HepG2 (cell line): ENCODE data around the gene NR3C2. TPM values are rescaled to one million over a fixed set of nuclear protein-coding genes. Genes with fewer than 3 reads are reported as not detected.

ENCODE experiments used
- ATAC-seq: fragments of 200-7000 bp; cut with Tn5 transposase; 3 replicates; pipeline ENCODE4 v1.9.1; 2020; ENCODE audit warnings: mild to moderate bottlenecking, moderate library complexity
- BruUV-seq: library from RNA; stranded (reverse); fragments of 400-500 nt; replicated peaks from 2 replicates; lab custom pipeline; 2021; lab: Mats Ljungman, UMichigan
- CTCF ChIA-PET: fragments of 300-600 bp; formaldehyde crosslinking; extraction: SDS; loops from one replicate; lab custom pipeline; 2021; ENCODE audit warnings: low total read pairs, inconsistent platforms, low intra/inter-chr PET ratio; lab: Yijun Ruan, JAX
- POLR2A ChIA-PET: fragments of 350-600 bp; sonication (Branson Sonifier 250); formaldehyde crosslinking; loops from one replicate; lab custom pipeline; 2020; ENCODE audit warnings: antibody characterized with exemption, inconsistent platforms; lab: Yijun Ruan, JAX
- DNase-seq: peaks from one replicate; pipeline ENCODE4 v3.0.0-alpha.2; 2015; ENCODE audit warnings: low spot score
- FAIRE-seq: peaks from 3 replicates; lab custom pipeline; 2011; peaks lifted over from hg19 to GRCh38; lab: Jason Lieb, UNC
- H2AFZ ChIP-seq: one replicate; pipeline ENCODE4 v1.6.1; 2011; ENCODE audit warnings: low read length, inconsistent platforms
- H3K27ac ChIP-seq: fragments of 300-600 bp; 3 replicates; pipeline ENCODE4 v1.8.0; 2011; ENCODE audit warnings: mixed run types, mild to moderate bottlenecking, mixed read lengths, low read length, inconsistent platforms; ENCODE audit not compliant: insufficient read depth; ENCODE audit errors: extremely low read length
- H3K27me3 ChIP-seq, 2 experiments: fragments of 200-600 bp in 1 of 2; 2 replicates in 1 of 2; 3 replicates in 1 of 2; pipeline versions ENCODE4 v1.6.0 to v1.8.0; 2011; ENCODE audit warnings: low read length in 2 of 2, mild to moderate bottlenecking in 2 of 2, moderate library complexity in 2 of 2, inconsistent platforms in 1 of 2; ENCODE audit not compliant: insufficient read depth in 2 of 2, control insufficient read depth in 1 of 2
- H3K36me3 ChIP-seq, 2 experiments: fragments of 200-600 bp in 1 of 2; replicated peaks in 1 of 2; 2 replicates in 1 of 2; 3 replicates in 1 of 2; pipeline versions ENCODE4 v1.5.1 to v1.8.0; 2011; ENCODE audit warnings: low read length in 2 of 2, inconsistent platforms in 1 of 2; ENCODE audit not compliant: insufficient read depth in 2 of 2, control insufficient read depth in 1 of 2
- H3K4me1 ChIP-seq: 2 replicates; pipeline ENCODE4 v1.5.1; 2012; ENCODE audit warnings: low read length, inconsistent platforms; ENCODE audit not compliant: insufficient read depth
- H3K4me2 ChIP-seq: 2 replicates; pipeline ENCODE4 v1.6.0; 2011; ENCODE audit warnings: low read depth, low read length, inconsistent platforms
- H3K4me3 ChIP-seq, 3 experiments: fragments of 200-600 bp in 1 of 3; sonication (generic), shearing (Covaris generic) in 1 of 3; replicated peaks in 1 of 3; 2 replicates each; pipeline ENCODE4 v1.5.1; 2011 to 2016; ENCODE audit warnings: low read length in 3 of 3, inconsistent platforms in 2 of 3, low read depth in 2 of 3, mild to moderate bottlenecking in 2 of 3, control low read depth in 1 of 3, mixed read lengths in 1 of 3; ENCODE audit not compliant: insufficient read depth in 1 of 3
- H3K79me2 ChIP-seq: one replicate; pipeline ENCODE4 v1.6.1; 2011; ENCODE audit warnings: low read length, inconsistent platforms; ENCODE audit not compliant: insufficient read depth
- H3K9ac ChIP-seq: 2 replicates; pipeline ENCODE4 v1.6.0; 2011; ENCODE audit warnings: mild to moderate bottlenecking, low read depth, low read length, inconsistent platforms; ENCODE audit not compliant: insufficient read depth
- H3K9me3 ChIP-seq: 2 replicates; pipeline ENCODE4 v1.5.1; 2012; ENCODE audit warnings: mild to moderate bottlenecking, low read length
- H4K20me1 ChIP-seq: 2 replicates; pipeline ENCODE4 v1.6.0; 2011; ENCODE audit warnings: inconsistent platforms, mild to moderate bottlenecking, low read length, moderate library complexity; ENCODE audit not compliant: insufficient read depth
- CSRNP1 ChIP-seq: sonication (generic); formaldehyde crosslinking; IDR thresholded peaks from 2 replicates; pipeline ENCODE4 v1.8.1; 2023; ENCODE audit warnings: mild to moderate bottlenecking, missing genetic modification reagents
- JDP2 ChIP-seq: sonication (generic); formaldehyde crosslinking; IDR thresholded peaks from 2 replicates; pipeline ENCODE4 v1.8.1; 2022; ENCODE audit warnings: missing genetic modification reagents, borderline replicate concordance
- KLF13 ChIP-seq: sonication (generic); formaldehyde crosslinking; IDR thresholded peaks from 2 replicates; pipeline ENCODE4 v1.4.0; 2020; ENCODE audit warnings: mild to moderate bottlenecking, missing genetic modification reagents
- KLF6 ChIP-seq: IDR thresholded peaks from 2 replicates; pipeline ENCODE4 v1.8.0; 2016; ENCODE audit warnings: missing biosample characterization, missing genetic modification reagents
- NR2C2 ChIP-seq: sonication (generic); formaldehyde crosslinking; IDR thresholded peaks from 2 replicates; pipeline ENCODE4 v1.4.0; 2020; ENCODE audit warnings: missing genetic modification reagents, mild to moderate bottlenecking, moderate library complexity, borderline replicate concordance
- TEF ChIP-seq: sonication (generic); formaldehyde crosslinking; IDR thresholded peaks from 2 replicates; pipeline ENCODE4 v1.5.0; 2020; ENCODE audit warnings: missing genetic modification reagents
- ZBTB38 ChIP-seq: sonication (generic); formaldehyde crosslinking; IDR thresholded peaks from 2 replicates; pipeline ENCODE4 v1.5.1; 2020; ENCODE audit warnings: mild to moderate bottlenecking, missing genetic modification reagents
- ZNF431 ChIP-seq: sonication (generic); formaldehyde crosslinking; IDR thresholded peaks from 2 replicates; pipeline ENCODE4 v1.9.0; 2022; ENCODE audit warnings: missing genetic modification reagents, low read depth, mild to moderate bottlenecking, borderline replicate concordance
- ZNF646 ChIP-seq: sonication (generic); formaldehyde crosslinking; IDR thresholded peaks from 2 replicates; pipeline ENCODE4 v1.9.0; 2021; ENCODE audit warnings: mild to moderate bottlenecking, missing genetic modification reagents
- ZNF678 ChIP-seq: sonication (generic); formaldehyde crosslinking; IDR thresholded peaks from 2 replicates; pipeline ENCODE4 v1.4.0; 2020; ENCODE audit warnings: mild to moderate bottlenecking, missing genetic modification reagents
- ZNF709 ChIP-seq: sonication (generic); formaldehyde crosslinking; IDR thresholded peaks from 2 replicates; pipeline ENCODE4 v1.5.0; 2020; ENCODE audit warnings: mild to moderate bottlenecking, missing genetic modification reagents
- ZNF773 ChIP-seq: sonication (generic); formaldehyde crosslinking; IDR thresholded peaks from 2 replicates; pipeline ENCODE4 v1.4.0; 2020; ENCODE audit warnings: missing genetic modification reagents, borderline replicate concordance
- ZNF782 ChIP-seq: sonication (generic); formaldehyde crosslinking; IDR thresholded peaks from 2 replicates; pipeline ENCODE4 v1.4.0; 2020; ENCODE audit warnings: missing genetic modification reagents, mild to moderate bottlenecking, borderline replicate concordance
- ZNF850 ChIP-seq: sonication (generic); formaldehyde crosslinking; conservative IDR thresholded peaks from 2 replicates; pipeline ENCODE4 v1.9.0; 2021; ENCODE audit warnings: mild to moderate bottlenecking, missing genetic modification reagents
- ZSCAN30 ChIP-seq: sonication (generic); formaldehyde crosslinking; IDR thresholded peaks from 2 replicates; pipeline ENCODE4 v1.5.0; 2020; ENCODE audit warnings: mild to moderate bottlenecking, missing genetic modification reagents
- WGBS: methylation state at CpG from one replicate; pipeline ENCODE4 v1.1.6; 2017; ENCODE audit warnings: low lambda C conversion rate; 5-methylcytosine and 5-hydroxymethylcytosine counted together
- in situ Hi-C: cut with HindIII; loops from 2 replicates; pipeline ENCODE4 v1.10.0; 2017; ENCODE audit warnings: low pct_unique_long_range_greater_than_20kb; ENCODE audit not compliant: extremely low pct_ligation_motif_present
- intact Hi-C: fragments of 100-400 bp; cut with micrococcal nuclease; formaldehyde crosslinking; loops from one replicate; pipeline ENCODE4 v1.10.0; 2022; ENCODE audit not compliant: unreplicated experiment
- polyA plus RNA-seq, 8 experiments: library from polyadenylated mRNA; depleted of rRNA in 3 of 8; stranded (reverse) in 7 of 8; unstranded in 1 of 8; fragments of >200 nt; fragmentation: Illumina TruSeq in 4 of 8; extraction: Trizol in 4 of 8; gene quantifications; 2 replicates each; pipeline versions ENCODE4 v1.2.1 to v1.2.3, GENCODE V29; 2011 to 2016; ENCODE audit warnings: low read depth in 4 of 8, missing spikeins in 1 of 8, mixed read lengths in 1 of 8; ENCODE audit not compliant: insufficient read depth in 1 of 8
- total RNA-seq, 5 experiments: library from RNA; depleted of rRNA; stranded (reverse); fragments of >200 nt; fragmentation: Illumina TruSeq; extraction: Trizol; gene quantifications; 2 replicates each; pipeline ENCODE4 v1.2.3, GENCODE V29; 2016; ENCODE audit warnings: low read depth in 1 of 5

Gene NR3C2
- total and polyA plus RNA-seq, 2 of the 13 experiments (the other 11 are each of a cell fraction or from before 2014, with no cell fraction given), result 0.26 to 0.46 TPM

- TF ChIP-seq ZNF646 (CRISPR knock-in tag) (no peak), ZBTB38 (CRISPR knock-in tag) (no peak)
Measured at GRCh38 chr4:148332486-148332885, 109.7 kb downstream of the NR3C2 start (continued).

GRCh38 chr4:148330724-148331123 is 111.5 kb downstream of the NR3C2 start:
- Histone ChIP-seq H3K4me3 (no peak overlapping the region), H3K27me3 (no peaks in the 10 kb centered on the region), H3K27ac (no peak overlapping the region), H3K4me1 (no peaks in the 10 kb centered on the region), H2AFZ (no peak overlapping the region), H3K9ac (no peak overlapping the region), H4K20me1 (no peaks in the 10 kb centered on the region), H3K79me2 (no peaks in the 10 kb centered on the region), H3K4me2 (no peak overlapping the region), H3K36me3 (no peaks in the 10 kb centered on the region), H3K9me3 (no peaks in the 10 kb centered on the region)
- intact Hi-C loops (no loop called here), in situ Hi-C loops (no loop called here)
- TF ChIP-seq ZNF678 (CRISPR knock-in tag) (no peak), ZNF431 (CRISPR knock-in tag) (no peak), ZNF709 (CRISPR knock-in tag) (no peak), TEF (CRISPR knock-in tag) (no peak), KLF13 (no peak), ZSCAN30 (CRISPR knock-in tag) (no peak), JDP2 (CRISPR knock-in tag) (no peak), ZNF850 (CRISPR knock-in tag) (no peak), ZNF773 (CRISPR knock-in tag) (no peak), ZNF782 (no peak), CSRNP1 (CRISPR knock-in tag) (no peak), NR2C2 (no peak), KLF6 (CRISPR knock-in tag) (no peak)
- CTCF ChIA-PET, result no interaction called here
- ATAC-seq, result no peak
- WGBS, result 29% methylated on average over 3 of the region's 3 CpGs
- FAIRE-seq, result no peak
- no TSS peak for BruUV-seq
- DNase-seq, result no peak
- POLR2A ChIA-PET, result no interaction called here
